A549 (cell line): ENCODE data around the gene PRR22. TPM values are rescaled to one million over a fixed set of nuclear protein-coding genes. Genes with fewer than 3 reads are reported as not detected.

Experiments
- ATAC-seq, 2 experiments: fragments of 200-7000 bp in 1 of 2; fragments of >200 bp in 1 of 2; cut with Nextera tagmentation in 1 of 2; cut with Tn5 transposase in 1 of 2; 3 replicates each; pipeline versions ENCODE4 v1.8.0 to v1.9.1; 2018 to 2020; ENCODE audit warnings: mild to moderate bottlenecking in 1 of 2, moderate library complexity in 1 of 2
- CTCF ChIA-PET: fragments of 300-600 bp; sonication (Branson Sonifier 250); formaldehyde crosslinking; extraction: SDS; loops from one replicate; lab custom pipeline; 2021; ENCODE audit warnings: antibody characterized with exemption, inconsistent platforms; lab: Yijun Ruan, JAX
- POLR2A ChIA-PET: fragments of 350-600 bp; formaldehyde crosslinking; extraction: SDS; loops from one replicate; lab custom pipeline; 2021; ENCODE audit warnings: antibody characterized with exemption, inconsistent platforms; lab: Yijun Ruan, JAX
- DNase-seq, 2 experiments: peaks; one replicate each; pipeline versions ENCODE4 v3.0.0 to v3.0.0-alpha.2; 2011 to 2016; ENCODE audit warnings: low read depth in 1 of 2, low spot score in 1 of 2
- FAIRE-seq: peaks from 2 replicates; lab custom pipeline; 2011; peaks lifted over from hg19 to GRCh38; lab: Jason Lieb, UNC
- H3K27ac ChIP-seq, 2 experiments: fragments of >200 bp; sonication (Bioruptor Twin); formaldehyde crosslinking; 3 replicates each; pipeline ENCODE4 v1.5.1; 2016 to 2017
- H3K4me1 ChIP-seq: fragments of >200 bp; sonication (Bioruptor Twin); formaldehyde crosslinking; 3 replicates; pipeline ENCODE4 v1.6.1; 2016
- H3K4me2 ChIP-seq: fragments of >200 bp; sonication (Bioruptor Twin); formaldehyde crosslinking; 3 replicates; pipeline ENCODE4 v1.6.1; 2016
- H3K4me3 ChIP-seq: fragments of >200 bp; sonication (Bioruptor Twin); formaldehyde crosslinking; 3 replicates; pipeline ENCODE4 v1.5.1; 2016
- H3K9me3 ChIP-seq: fragments of >200 bp; sonication (Bioruptor Twin); formaldehyde crosslinking; 3 replicates; pipeline ENCODE4 v1.6.1; 2016
- BHLHE40 ChIP-seq: IDR thresholded peaks from 2 replicates; pipeline ENCODE4 v1.6.1; 2012; ENCODE audit warnings: low read depth, low read length, inconsistent platforms
- CBX2 ChIP-seq: fragments of 200-600 bp; sonication (generic); IDR thresholded peaks from 2 replicates; pipeline ENCODE4 v1.6.1; 2016; ENCODE audit warnings: low read depth, mild to moderate bottlenecking, borderline replicate concordance
- CEBPB ChIP-seq, 2 experiments: fragments of >200 bp in 1 of 2; sonication (Bioruptor Twin) in 1 of 2; formaldehyde crosslinking in 1 of 2; IDR thresholded peaks; 2 replicates each; pipeline ENCODE4 v1.6.1; 2012 to 2016
- CHD2 ChIP-seq: fragments of 150-350 bp; IDR thresholded peaks from 2 replicates; pipeline ENCODE4 v1.6.1; 2014; ENCODE audit warnings: low read length; ENCODE audit not compliant: partially characterized antibody
- EHF ChIP-seq: fragments of 250-450 bp; sonication (Bioruptor Pico); IDR thresholded peaks from 2 replicates; pipeline ENCODE4 v1.5.0; 2020; ENCODE audit warnings: mild to moderate bottlenecking
- EHMT2 ChIP-seq: fragments of 200-600 bp; sonication (generic); IDR thresholded peaks from 2 replicates; pipeline ENCODE4 v1.6.1; 2016; ENCODE audit warnings: antibody characterized with exemption, low read depth, mild to moderate bottlenecking, moderate library complexity
- ELK1 ChIP-seq: fragments of 150-350 bp; IDR thresholded peaks from 2 replicates; pipeline ENCODE4 v1.6.1; 2014; ENCODE audit warnings: low read depth, mild to moderate bottlenecking, low read length
- EP300 ChIP-seq, 2 experiments: fragments of >200 bp; sonication (Bioruptor Twin); formaldehyde crosslinking; IDR thresholded peaks; 2 replicates in 1 of 2; 3 replicates in 1 of 2; pipeline ENCODE4 v1.6.1; 2016 to 2017
- FOSL2 ChIP-seq, 2 experiments: fragments of 450-650 bp in 1 of 2; fragments of >200 bp in 1 of 2; sonication (Bioruptor Twin) in 1 of 2; formaldehyde crosslinking; IDR thresholded peaks; 2 replicates each; pipeline versions ENCODE4 v1.5.0 to v1.6.1; 2016 to 2020; ENCODE audit warnings: mild to moderate bottlenecking in 1 of 2, moderate library complexity in 1 of 2
- HDAC2 ChIP-seq: fragments of 200-600 bp; sonication (generic); IDR thresholded peaks from 2 replicates; pipeline ENCODE4 v1.6.1; 2016
- HES2 ChIP-seq: fragments of >200 bp; sonication (Bioruptor Twin); formaldehyde crosslinking; IDR thresholded peaks from 2 replicates; pipeline ENCODE4 v1.6.1; 2016
- HEYL ChIP-seq: fragments of 250-450 bp; sonication (Bioruptor Pico); IDR thresholded peaks from 2 replicates; pipeline ENCODE4 v1.8.0; 2021; ENCODE audit warnings: mild to moderate bottlenecking, moderate library complexity
- HOXA7 ChIP-seq: fragments of 250-450 bp; sonication (Bioruptor Pico); IDR thresholded peaks from 2 replicates; pipeline ENCODE4 v1.5.0; 2020; ENCODE audit warnings: mild to moderate bottlenecking, moderate library complexity
- HOXB5 ChIP-seq: fragments of 250-450 bp; sonication (Bioruptor Pico); IDR thresholded peaks from 2 replicates; pipeline ENCODE4 v1.5.0; 2020; ENCODE audit warnings: mild to moderate bottlenecking, moderate library complexity
- JUN ChIP-seq, 2 experiments: fragments of >200 bp; sonication (Bioruptor Twin); formaldehyde crosslinking; IDR thresholded peaks; 2 replicates in 1 of 2; 3 replicates in 1 of 2; pipeline ENCODE4 v1.6.1; 2016 to 2017
- JUNB ChIP-seq: fragments of >200 bp; sonication (Bioruptor Twin); formaldehyde crosslinking; IDR thresholded peaks from 2 replicates; pipeline ENCODE4 v1.6.1; 2016
- KDM5A ChIP-seq: fragments of 200-600 bp; sonication (generic); IDR thresholded peaks from 2 replicates; pipeline ENCODE4 v1.6.1; 2016; ENCODE audit warnings: antibody characterized with exemption, mild to moderate bottlenecking
- MYC ChIP-seq: IDR thresholded peaks from 2 replicates; pipeline ENCODE4 v1.6.1; 2012; ENCODE audit warnings: mild to moderate bottlenecking, inconsistent platforms, low read length, improper control_type of control experiment, borderline replicate concordance
- NFE2L2 ChIP-seq: fragments of 150-350 bp; conservative IDR thresholded peaks from 2 replicates; pipeline ENCODE4 v1.6.1; 2014; ENCODE audit warnings: low read length
- NPAS2 ChIP-seq: fragments of 250-450 bp; sonication (Bioruptor Pico); IDR thresholded peaks from 2 replicates; pipeline ENCODE4 v1.8.0; 2022; ENCODE audit warnings: mild to moderate bottlenecking, moderate library complexity, borderline replicate concordance
- PHF8 ChIP-seq: fragments of 200-600 bp; sonication (generic); IDR thresholded peaks from 2 replicates; pipeline ENCODE4 v1.6.1; 2016; ENCODE audit warnings: low read depth, mild to moderate bottlenecking, antibody characterized with exemption, moderate library complexity, borderline replicate concordance
- POLR2A ChIP-seq: IDR thresholded peaks from 2 replicates; pipeline ENCODE4 v1.6.1; 2012; ENCODE audit warnings: mild to moderate bottlenecking, low read length
- RAD21 ChIP-seq, 2 experiments: fragments of >200 bp in 1 of 2; sonication (Bioruptor Twin) in 1 of 2; formaldehyde crosslinking in 1 of 2; IDR thresholded peaks in 1 of 2; conservative IDR thresholded peaks in 1 of 2; 2 replicates in 1 of 2; 3 replicates in 1 of 2; pipeline ENCODE4 v1.6.1; 2012 to 2018; ENCODE audit warnings: inconsistent platforms in 1 of 2
- SMC3 ChIP-seq: fragments of >200 bp; sonication (Bioruptor Twin); formaldehyde crosslinking; IDR thresholded peaks from 3 replicates; pipeline ENCODE4 v1.6.1; 2018; ENCODE audit warnings: inconsistent platforms
- ZFP36 ChIP-seq: fragments of 450-650 bp; IDR thresholded peaks from 2 replicates; pipeline ENCODE4 v1.6.1; 2014; ENCODE audit warnings: borderline replicate concordance; ENCODE audit not compliant: partially characterized antibody
- ZNF302 ChIP-seq: fragments of 250-450 bp; sonication (Bioruptor Pico); IDR thresholded peaks from 2 replicates; pipeline ENCODE4 v1.9.0; 2021; ENCODE audit warnings: inconsistent platforms, mild to moderate bottlenecking, moderate library complexity
- WGBS: methylation state at CpG from one replicate; pipeline ENCODE4 v1.1.6; 2017; ENCODE audit errors: missing lambda C conversion rate; 5-methylcytosine and 5-hydroxymethylcytosine counted together
- polyA plus RNA-seq, 4 experiments: library from polyadenylated mRNA; depleted of rRNA in 3 of 4; stranded (reverse); fragments of >200 nt; fragmentation: RNase III in 1 of 4; extraction: RNeasy Plus Mini Kit Qiagen cat#74134 plus additional on column Dnase treatment in 1 of 4; gene quantifications; 2 replicates in 3 of 4; 3 replicates in 1 of 4; pipeline ENCODE4 v1.2.3, GENCODE V29; 2011 to 2017
- TF ChIP-seq, protein P1 (sequence below): IDR thresholded peaks from 2 replicates; pipeline ENCODE4 v1.6.1; 2012; ENCODE audit warnings: low read depth, borderline replicate concordance
- TF ChIP-seq, protein P2 (sequence below): fragments of >200 bp; sonication (Bioruptor Twin); formaldehyde crosslinking; IDR thresholded peaks from 3 replicates; pipeline ENCODE4 v1.5.1; 2016
- TF ChIP-seq, protein P3 (sequence below): fragments of 250-450 bp; sonication (Bioruptor Pico); IDR thresholded peaks from 2 replicates; pipeline ENCODE4 v1.5.0; 2021; ENCODE audit warnings: mild to moderate bottlenecking, moderate library complexity, borderline replicate concordance

Gene PRR22
- polyA plus RNA-seq, 2 of the 4 experiments (the other 2 are of a cell fraction), result 0.65 to 2.2 TPM

DNA sequence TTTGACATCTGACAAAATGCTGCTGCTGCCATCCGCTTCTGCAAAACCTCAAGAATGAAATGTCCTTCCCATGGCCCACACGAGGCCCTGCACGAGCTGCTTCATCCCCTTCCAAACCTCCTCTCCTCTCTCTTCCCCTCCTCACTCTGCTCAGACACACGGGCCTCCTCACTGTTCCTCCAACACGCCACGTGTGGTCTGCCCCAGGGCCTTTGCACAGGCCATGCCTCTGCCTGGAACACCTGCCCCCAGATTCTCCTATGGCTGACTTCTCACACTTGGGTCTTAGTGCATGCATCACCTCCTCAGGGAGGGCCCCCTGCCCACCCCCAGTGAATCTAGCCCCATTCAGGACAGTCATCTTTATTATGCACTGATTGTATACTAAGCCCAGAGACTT lies 36.2 kb upstream of the PRR22 start:
- 49% methylated on average over 6 of the region's 6 CpGs for WGBS
- ChIA-PET CTCF (interaction anchor here (0.9 to 8.5 kb wide), 4 partner anchors 9 to 17 kb away, joined by 4 to 74 read pairs (median 6); partner anchors contain the start of gene NRTN), POLR2A (no interaction called here)
- no peak for DNase-seq
- no peak for FAIRE-seq
- Histone ChIP-seq H3K4me2 (no peak overlapping the region), H3K27ac (no peak overlapping the region), H3K9me3 (no peaks in the 10 kb centered on the region), H3K4me3 (no peak overlapping the region), H3K4me1 (0 out of 3 replicates have a peak, but pooled peaks cover 7% of the 10 kb centered on the region)
- TF ChIP-seq NFE2L2, result no peak
- no peak for TF ChIP-seq EHMT2
- TF ChIP-seq EHF (CRISPR knock-in tag), result no peak
- no peak for TF ChIP-seq EP300 (IDR thresholded peaks at IDR 0.05)
- no peak for TF ChIP-seq PHF8
- TF ChIP-seq NPAS2 (CRISPR knock-in tag), result no peak
- TF ChIP-seq HES2, result no peak
- TF ChIP-seq ELK1, result no peak
- no peak for TF ChIP-seq CHD2
- no peak for TF ChIP-seq HDAC2
- no peak for TF ChIP-seq POLR2A
- no peak for ATAC-seq

- no peak for DNase-seq
- ChIA-PET CTCF (interaction anchor here (0.7 to 2.2 kb wide), 2 partner anchors 15 to 74 kb away, joined by 3 to 14 read pairs; no protein-coding TSS in a partner anchor), POLR2A (no interaction called here)
- H3K27ac ChIP-seq, result no peak overlapping the region
- no peak for FAIRE-seq
- H3K4me3 ChIP-seq, result no peak overlapping the region
- no peak overlapping the region for H3K4me2 ChIP-seq
- H3K9me3 ChIP-seq, result no peaks in the 10 kb centered on the region
- no peak for ATAC-seq
- 92% methylated on average over 2 of the region's 10 CpGs for WGBS
- TF ChIP-seq ZFP36 (no peak), HOXA7 (CRISPR knock-in tag) (no peak), JUNB (no peak), KDM5A (no peak), CEBPB (IDR thresholded peaks at IDR 0.05) (no peak), MYC (no peak), POLR2A (no peak), NFE2L2 (no peak), EHMT2 (no peak), HES2 (no peak), RAD21 (conservative IDR thresholded peaks at IDR 0.05 in 1 of 2, IDR thresholded peaks at IDR 0.05 in 1 of 2) (no peak), HEYL (CRISPR knock-in tag) (no peak), ZNF302 (CRISPR knock-in tag) (no peak), HOXB5 (no peak)
- TF ChIP-seq, protein P1, sequence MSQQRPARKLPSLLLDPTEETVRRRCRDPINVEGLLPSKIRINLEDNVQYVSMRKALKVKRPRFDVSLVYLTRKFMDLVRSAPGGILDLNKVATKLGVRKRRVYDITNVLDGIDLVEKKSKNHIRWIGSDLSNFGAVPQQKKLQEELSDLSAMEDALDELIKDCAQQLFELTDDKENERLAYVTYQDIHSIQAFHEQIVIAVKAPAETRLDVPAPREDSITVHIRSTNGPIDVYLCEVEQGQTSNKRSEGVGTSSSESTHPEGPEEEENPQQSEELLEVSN, result no peak
- 0 out of 3 replicates have a peak, but pooled peaks cover 7% of the 10 kb centered on the region for H3K4me1 ChIP-seq
Measured at GRCh38 chr19:5818594-5818993, 34.0 kb upstream of the PRR22 start.

DNA sequence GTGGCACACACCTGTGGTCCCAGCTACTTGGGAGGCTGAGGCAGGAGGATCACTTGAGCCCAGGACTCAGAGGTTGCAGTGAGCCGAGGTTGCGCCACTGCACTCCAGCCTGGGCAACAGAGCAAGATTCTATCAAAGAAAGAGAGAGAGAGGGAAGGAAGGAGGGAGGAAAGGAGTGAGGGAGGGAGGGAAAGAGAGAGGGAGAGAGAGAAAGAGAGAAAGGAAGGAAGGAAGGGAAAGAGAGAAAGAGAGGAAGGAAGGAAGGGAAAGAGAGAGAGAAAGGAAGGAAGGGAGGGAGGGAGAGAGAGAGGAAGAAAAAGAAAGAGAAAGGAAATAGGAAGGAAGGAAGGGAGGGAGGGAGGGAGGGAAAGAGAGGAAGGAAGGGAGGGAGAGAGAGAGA lies 32.7 kb upstream of the PRR22 start:
- DNase-seq (no peak), ATAC-seq (no peak), FAIRE-seq (no peak)
- WGBS, result 66% methylated on average over 2 of the region's 2 CpGs
- no peaks in the 10 kb centered on the region for H3K9me3 ChIP-seq
- no peak overlapping the region for H3K4me2 ChIP-seq
- ChIA-PET CTCF (no interaction called here), POLR2A (no interaction called here)
- H3K27ac ChIP-seq, result no peak overlapping the region
- no peak overlapping the region for H3K4me3 ChIP-seq
- H3K4me1 ChIP-seq, result 0 out of 3 replicates have a peak, but pooled peaks cover 3% of the 10 kb centered on the region
- TF ChIP-seq FOSL2 (IDR thresholded peaks at IDR 0.05) (no peak), FOSL2 (CRISPR knock-in tag; IDR thresholded peaks at IDR 0.05) (no peak), SMC3 (no peak), JUN (IDR thresholded peaks at IDR 0.05) (no peak), MYC (no peak), BHLHE40 (no peak), KDM5A (no peak), CBX2 (no peak)
- TF ChIP-seq, protein P2, sequence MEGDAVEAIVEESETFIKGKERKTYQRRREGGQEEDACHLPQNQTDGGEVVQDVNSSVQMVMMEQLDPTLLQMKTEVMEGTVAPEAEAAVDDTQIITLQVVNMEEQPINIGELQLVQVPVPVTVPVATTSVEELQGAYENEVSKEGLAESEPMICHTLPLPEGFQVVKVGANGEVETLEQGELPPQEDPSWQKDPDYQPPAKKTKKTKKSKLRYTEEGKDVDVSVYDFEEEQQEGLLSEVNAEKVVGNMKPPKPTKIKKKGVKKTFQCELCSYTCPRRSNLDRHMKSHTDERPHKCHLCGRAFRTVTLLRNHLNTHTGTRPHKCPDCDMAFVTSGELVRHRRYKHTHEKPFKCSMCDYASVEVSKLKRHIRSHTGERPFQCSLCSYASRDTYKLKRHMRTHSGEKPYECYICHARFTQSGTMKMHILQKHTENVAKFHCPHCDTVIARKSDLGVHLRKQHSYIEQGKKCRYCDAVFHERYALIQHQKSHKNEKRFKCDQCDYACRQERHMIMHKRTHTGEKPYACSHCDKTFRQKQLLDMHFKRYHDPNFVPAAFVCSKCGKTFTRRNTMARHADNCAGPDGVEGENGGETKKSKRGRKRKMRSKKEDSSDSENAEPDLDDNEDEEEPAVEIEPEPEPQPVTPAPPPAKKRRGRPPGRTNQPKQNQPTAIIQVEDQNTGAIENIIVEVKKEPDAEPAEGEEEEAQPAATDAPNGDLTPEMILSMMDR, result no peak
- TF ChIP-seq, protein P3, sequence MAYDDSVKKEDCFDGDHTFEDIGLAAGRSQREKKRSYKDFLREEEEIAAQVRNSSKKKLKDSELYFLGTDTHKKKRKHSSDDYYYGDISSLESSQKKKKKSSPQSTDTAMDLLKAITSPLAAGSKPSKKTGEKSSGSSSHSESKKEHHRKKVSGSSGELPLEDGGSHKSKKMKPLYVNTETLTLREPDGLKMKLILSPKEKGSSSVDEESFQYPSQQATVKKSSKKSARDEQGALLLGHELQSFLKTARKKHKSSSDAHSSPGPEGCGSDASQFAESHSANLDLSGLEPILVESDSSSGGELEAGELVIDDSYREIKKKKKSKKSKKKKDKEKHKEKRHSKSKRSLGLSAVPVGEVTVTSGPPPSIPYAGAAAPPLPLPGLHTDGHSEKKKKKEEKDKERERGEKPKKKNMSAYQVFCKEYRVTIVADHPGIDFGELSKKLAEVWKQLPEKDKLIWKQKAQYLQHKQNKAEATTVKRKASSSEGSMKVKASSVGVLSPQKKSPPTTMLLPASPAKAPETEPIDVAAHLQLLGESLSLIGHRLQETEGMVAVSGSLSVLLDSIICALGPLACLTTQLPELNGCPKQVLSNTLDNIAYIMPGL, result no peak
